Measurements from ENCODE around the gene ELMOD1.

ELMOD1 gene

GRCh38 chr11:107608809-107609208, 17.9 kb downstream of the ELMOD1 start:
- TF ChIP-seq, protein P1, sequence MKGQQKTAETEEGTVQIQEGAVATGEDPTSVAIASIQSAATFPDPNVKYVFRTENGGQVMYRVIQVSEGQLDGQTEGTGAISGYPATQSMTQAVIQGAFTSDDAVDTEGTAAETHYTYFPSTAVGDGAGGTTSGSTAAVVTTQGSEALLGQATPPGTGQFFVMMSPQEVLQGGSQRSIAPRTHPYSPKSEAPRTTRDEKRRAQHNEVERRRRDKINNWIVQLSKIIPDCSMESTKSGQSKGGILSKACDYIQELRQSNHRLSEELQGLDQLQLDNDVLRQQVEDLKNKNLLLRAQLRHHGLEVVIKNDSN (IDR thresholded peaks at IDR 0.05) = no peak
- no peak for TF ChIP-seq FOXM1 (IDR thresholded peaks at IDR 0.05; ENCODE audit: borderline replicate concordance, low read depth)
- TF ChIP-seq MAX (IDR thresholded peaks at IDR 0.05) = no peak
- no peak for TF ChIP-seq REST (IDR thresholded peaks at IDR 0.05; ENCODE audit: low read depth)

GRCh38 chr11:107609400-107610218, 18.7 kb downstream of the ELMOD1 start:
- TF ChIP-seq REST (IDR thresholded peaks at IDR 0.05; ENCODE audit: low read depth) (no peak), YY1 (IDR thresholded peaks at IDR 0.05; ENCODE audit: low read depth) (no peak), EP300 (IDR thresholded peaks at IDR 0.05; ENCODE audit: borderline replicate concordance) (no peak)
- TF ChIP-seq, protein P1 (IDR thresholded peaks at IDR 0.05) = no peak

GRCh38 chr11:107612445-107612844, 21.5 kb downstream of the ELMOD1 start:
- TF ChIP-seq TCF12 (IDR thresholded peaks at IDR 0.05; ENCODE audit: low read depth) = no peak

GRCh38 chr11:107619926-107620325, 29.0 kb downstream of the ELMOD1 start:
- TF ChIP-seq ZBTB7A (IDR thresholded peaks at IDR 0.05; ENCODE audit: low read depth) = no peak
- TF ChIP-seq TAF1 (IDR thresholded peaks at IDR 0.05; ENCODE audit: low read depth) = no peak
- TF ChIP-seq TEAD4 (IDR thresholded peaks at IDR 0.05) = no peak
- no peak for TF ChIP-seq MAX (IDR thresholded peaks at IDR 0.05)
- TF ChIP-seq, protein P1 (IDR thresholded peaks at IDR 0.05) = no peak
- no peak for TF ChIP-seq NFIC (IDR thresholded peaks at IDR 0.05)
- TF ChIP-seq CEBPB (IDR thresholded peaks at IDR 0.05) = no peak
- TF ChIP-seq TCF12 (IDR thresholded peaks at IDR 0.05; ENCODE audit: low read depth) = no peak
- TF ChIP-seq RAD21 (IDR thresholded peaks at IDR 0.05; ENCODE audit: low read depth) = no peak
- TF ChIP-seq REST (IDR thresholded peaks at IDR 0.05; ENCODE audit: low read depth) = no peak
- no peak for TF ChIP-seq YY1 (IDR thresholded peaks at IDR 0.05; ENCODE audit: low read depth)
- no peak for TF ChIP-seq CREB1 (IDR thresholded peaks at IDR 0.05; ENCODE audit: low read depth)
- TF ChIP-seq EGR1 (IDR thresholded peaks at IDR 0.05) = no peak
- TF ChIP-seq FOXM1 (IDR thresholded peaks at IDR 0.05; ENCODE audit: borderline replicate concordance, low read depth) = no peak
- TF ChIP-seq EP300 (IDR thresholded peaks at IDR 0.05; ENCODE audit: borderline replicate concordance) = no peak

DNA sequence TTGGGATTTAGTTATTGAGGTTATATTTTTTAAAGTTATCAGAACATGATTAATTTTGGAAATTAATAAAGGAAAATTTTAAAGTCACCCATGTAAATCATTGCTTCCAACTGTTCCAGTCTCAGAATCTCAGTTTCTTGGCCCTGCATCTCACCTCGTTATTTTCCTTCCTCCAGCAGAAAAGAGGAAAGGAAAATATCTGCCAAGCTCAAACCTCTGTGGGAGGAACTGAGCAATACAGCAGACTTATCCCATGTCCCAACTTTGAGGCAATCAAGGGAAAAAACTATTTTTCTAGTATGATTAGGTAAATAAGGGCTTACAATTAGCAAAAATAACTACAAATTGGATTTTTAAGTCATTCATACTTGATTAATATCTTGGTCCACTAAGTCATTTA, 30.1 kb downstream of the ELMOD1 start:
- TF ChIP-seq REST (IDR thresholded peaks at IDR 0.05; ENCODE audit: low read depth) = no peak
- TF ChIP-seq YY1 (IDR thresholded peaks at IDR 0.05; ENCODE audit: low read depth) = no peak
